Mesenchymal stem cell (in vitro differentiated cells and primary cell): Measurements from ENCODE around the gene ZNF699.
A peak's percentile ranks its signal among the peaks of the same experiment; 100 is the strongest.

Experiments used
- DNase-seq: peaks from one replicate; pipeline ENCODE4 v3.0.0-alpha.2; 2013
- H2AFZ ChIP-seq: one replicate; pipeline ENCODE4 v1.6.1; 2013; ENCODE audit warnings: low read depth, mild to moderate bottlenecking, control low read depth, inconsistent platforms, low read length, moderate library complexity
- H2AK5ac ChIP-seq: 2 replicates; pipeline ENCODE4 v1.6.1; 2013; ENCODE audit warnings: low read length, moderate library complexity, mild to moderate bottlenecking, inconsistent platforms; ENCODE audit not compliant: severe bottlenecking
- H2BK120ac ChIP-seq: one replicate; pipeline ENCODE4 v1.6.1; 2013; ENCODE audit warnings: low read depth, mild to moderate bottlenecking, inconsistent platforms, low read length, moderate library complexity
- H2BK12ac ChIP-seq, 2 experiments: one replicate each; pipeline ENCODE4 v1.6.1; 2013; ENCODE audit warnings: inconsistent platforms in 2 of 2, low read length in 2 of 2, mild to moderate bottlenecking in 2 of 2, moderate library complexity in 2 of 2, control low read depth in 1 of 2
- H2BK15ac ChIP-seq: one replicate; pipeline ENCODE4 v1.6.1; 2013; ENCODE audit warnings: mild to moderate bottlenecking, low read depth, inconsistent platforms; ENCODE audit not compliant: poor library complexity, severe bottlenecking
- H2BK5ac ChIP-seq: 2 replicates; pipeline ENCODE4 v1.6.1; 2013; ENCODE audit warnings: low read depth, mild to moderate bottlenecking, low read length, control low read depth, inconsistent platforms; ENCODE audit not compliant: poor library complexity, severe bottlenecking
- H3K14ac ChIP-seq, 2 experiments: one replicate each; pipeline ENCODE4 v1.6.1; 2013; ENCODE audit warnings: inconsistent platforms in 2 of 2, low read length in 2 of 2, control low read depth in 1 of 2, mild to moderate bottlenecking in 1 of 2, moderate library complexity in 1 of 2
- H3K18ac ChIP-seq, 2 experiments: one replicate each; pipeline ENCODE4 v1.6.1; 2013; ENCODE audit warnings: inconsistent platforms in 2 of 2, low read length in 2 of 2, control low read depth in 1 of 2, low read depth in 1 of 2, mild to moderate bottlenecking in 1 of 2
- H3K23ac ChIP-seq, 2 experiments: one replicate each; pipeline ENCODE4 v1.6.1; 2013; ENCODE audit warnings: inconsistent platforms in 2 of 2, low read length in 2 of 2, mild to moderate bottlenecking in 2 of 2, moderate library complexity in 2 of 2, control low read depth in 1 of 2
- H3K27ac ChIP-seq: 2 replicates; pipeline ENCODE4 v1.5.1; 2013; ENCODE audit warnings: mild to moderate bottlenecking, moderate library complexity, low read length, control low read depth, inconsistent platforms; ENCODE audit not compliant: poor library complexity, severe bottlenecking
- H3K27me3 ChIP-seq, 2 experiments: 2 replicates each; pipeline versions ENCODE4 v1.6.1 to v1.7.0; 2013; ENCODE audit warnings: low read length in 2 of 2, mild to moderate bottlenecking in 2 of 2, moderate library complexity in 2 of 2, control low read depth in 1 of 2, inconsistent platforms in 1 of 2; ENCODE audit not compliant: control insufficient read depth in 1 of 2, insufficient read depth in 1 of 2
- H3K36me3 ChIP-seq, 2 experiments: 2 replicates each; pipeline versions ENCODE4 v1.6.1 to v1.7.0; 2013; ENCODE audit warnings: low read length in 2 of 2, control low read depth in 1 of 2, inconsistent platforms in 1 of 2, low read depth in 1 of 2, mild to moderate bottlenecking in 1 of 2; ENCODE audit not compliant: insufficient read depth in 2 of 2, control insufficient read depth in 1 of 2
- H3K4ac ChIP-seq, 2 experiments: one replicate each; pipeline ENCODE4 v1.6.1; 2013; ENCODE audit warnings: inconsistent platforms in 2 of 2, low read length in 2 of 2, mild to moderate bottlenecking in 2 of 2, moderate library complexity in 2 of 2, control low read depth in 1 of 2, low read depth in 1 of 2
- H3K4me1 ChIP-seq: 2 replicates; pipeline ENCODE4 v1.6.1; 2013; ENCODE audit warnings: low read depth, low read length, control low read depth; ENCODE audit not compliant: control insufficient read depth, insufficient read depth
- H3K4me2 ChIP-seq: 2 replicates; pipeline ENCODE4 v1.6.1; 2013; ENCODE audit warnings: low read length, mild to moderate bottlenecking, inconsistent platforms; ENCODE audit not compliant: poor library complexity, severe bottlenecking
- H3K4me3 ChIP-seq, 2 experiments: 2 replicates each; pipeline versions ENCODE4 v1.5.1 to v1.7.0; 2013; ENCODE audit warnings: low read length in 2 of 2, mild to moderate bottlenecking in 2 of 2, control low read depth in 1 of 2, low read depth in 1 of 2; ENCODE audit not compliant: insufficient read depth in 1 of 2
- H3K79me1 ChIP-seq: replicated peaks from 2 replicates; pipeline ENCODE4 v1.6.1; 2013; ENCODE audit warnings: mild to moderate bottlenecking, control low read depth, low read length, inconsistent platforms; ENCODE audit not compliant: poor library complexity, severe bottlenecking
- H3K9ac ChIP-seq: 2 replicates; pipeline ENCODE4 v1.7.0; 2013; ENCODE audit warnings: mild to moderate bottlenecking, low read length, moderate library complexity
- H3K9me3 ChIP-seq: 2 replicates; pipeline ENCODE4 v1.7.0; 2013; ENCODE audit warnings: mild to moderate bottlenecking, low read length; ENCODE audit not compliant: control insufficient read depth
- H4K8ac ChIP-seq: one replicate; pipeline ENCODE4 v1.6.1; 2013; ENCODE audit warnings: inconsistent platforms, mild to moderate bottlenecking, low read length, moderate library complexity
- H4K91ac ChIP-seq: one replicate; pipeline ENCODE4 v1.6.1; 2013; ENCODE audit warnings: mild to moderate bottlenecking, low read length, inconsistent platforms
- WGBS: methylation state at CpG from one replicate; pipeline ENCODE4 v1.1.7; 2013; ENCODE audit warnings: mixed read lengths; 5-methylcytosine and 5-hydroxymethylcytosine counted together

The ZNF699 gene

DNA sequence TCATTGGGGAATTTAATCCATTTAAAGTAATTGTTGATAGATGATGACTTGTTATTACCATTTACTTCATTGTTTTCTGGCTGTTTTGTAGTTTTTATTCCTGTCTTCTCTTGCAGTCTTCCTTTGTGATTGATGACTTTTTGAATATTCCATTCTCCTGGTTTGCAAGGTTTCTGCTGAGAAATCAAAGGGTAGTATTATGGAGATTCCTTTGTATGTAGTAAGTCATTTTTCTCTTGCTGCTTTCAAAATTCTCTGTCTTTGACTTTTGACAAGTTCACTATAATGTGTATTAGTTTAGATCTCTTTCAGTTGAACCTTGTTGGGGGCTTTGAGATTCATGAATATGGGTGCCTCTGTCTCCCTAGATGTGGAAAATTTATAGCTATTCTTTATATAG is 20.4 kb upstream of the ZNF699 start:
- H3K9me3 ChIP-seq, result peaks cover 97% of the 10 kb centered on the region
- H3K4me3 ChIP-seq, result peak overlapping the region in 1 of 2 experiments; percentile 34
- no peak overlapping the region for H3K9ac ChIP-seq
- no peak overlapping the region for H3K4me2 ChIP-seq
- no peak overlapping the region for H3K14ac ChIP-seq
- no peaks in the 10 kb centered on the region for H3K27me3 ChIP-seq
- peaks cover 24% of the 10 kb centered on the region for H3K79me1 ChIP-seq
- no peak overlapping the region for H4K91ac ChIP-seq
- no peak overlapping the region for H3K23ac ChIP-seq
- no peak overlapping the region for H2BK15ac ChIP-seq
- H2AFZ ChIP-seq, result no peak overlapping the region
- H2BK120ac ChIP-seq, result no peak overlapping the region
- no peak overlapping the region for H4K8ac ChIP-seq
- H2BK5ac ChIP-seq, result no peak overlapping the region
- H3K4ac ChIP-seq, result no peak overlapping the region
- H3K18ac ChIP-seq, result no peak overlapping the region
- H3K27ac ChIP-seq, result no peak overlapping the region
- no peak overlapping the region for H2BK12ac ChIP-seq
- no peaks in the 10 kb centered on the region for H3K4me1 ChIP-seq
- no peak for DNase-seq
- peaks cover 28 to 54% of the 10 kb centered on the region in 2 experiments for H3K36me3 ChIP-seq
- H2AK5ac ChIP-seq, result no peak overlapping the region

DNA sequence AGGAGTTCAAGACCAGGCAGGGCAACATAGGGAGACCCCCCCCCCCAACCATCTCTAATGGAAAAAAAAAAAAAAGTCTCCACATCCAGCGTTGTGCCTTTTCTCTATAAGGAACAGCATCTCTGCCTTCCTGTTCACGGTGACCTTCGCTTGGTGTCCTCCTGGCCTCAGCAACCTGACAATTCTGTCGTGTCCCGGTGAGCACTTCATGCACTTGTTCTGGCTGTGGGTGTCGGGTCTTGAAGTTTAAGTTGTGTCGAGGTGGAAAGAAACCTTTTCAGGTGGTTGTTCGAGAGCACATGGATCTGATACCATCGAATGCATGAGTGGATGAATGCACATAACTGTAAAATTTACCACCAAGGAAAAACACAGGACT is 14.9 kb upstream of the ZNF699 start:
- H3K4me2 ChIP-seq, result peak overlapping the region; percentile 69
- WGBS, result 59% methylated on average over 9 of the region's 9 CpGs

DNA sequence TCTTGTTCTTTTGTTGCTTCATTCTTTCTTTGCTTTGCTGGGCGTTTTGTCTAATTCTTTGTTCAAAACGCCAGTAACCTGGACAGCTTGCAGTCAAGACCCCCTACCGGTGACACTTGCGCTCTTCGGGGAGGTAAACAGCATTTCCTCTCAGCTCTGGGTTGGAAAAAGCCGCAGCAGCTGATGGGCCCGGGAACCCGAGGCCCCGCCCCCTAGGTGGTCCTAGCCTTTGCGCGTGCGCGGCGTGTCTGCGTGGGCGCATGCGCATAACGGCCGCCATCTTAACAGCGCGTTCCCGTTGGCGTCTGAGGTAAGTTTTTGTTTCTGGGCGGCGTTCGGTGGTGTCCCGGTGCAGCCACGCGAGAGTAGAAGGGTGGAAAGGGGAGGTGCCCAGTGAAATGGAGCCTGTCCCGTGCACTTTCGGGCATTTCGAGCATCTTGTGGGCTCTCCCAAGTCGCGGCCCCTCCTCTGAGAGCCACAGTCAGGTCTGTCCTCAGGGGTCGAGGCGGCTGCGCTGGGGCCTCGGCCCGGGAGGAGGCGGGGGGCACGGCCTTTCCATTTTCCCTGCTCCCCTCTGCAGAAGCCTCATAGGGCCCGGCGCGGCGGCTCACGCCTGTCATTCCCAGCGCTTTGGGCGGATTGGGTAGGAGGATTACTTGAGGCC is 14.4 kb upstream of the ZNF699 start, which contains the start of gene ZNF559:
TSS of gene ZNF559 (plus strand) at position 261 of the 665 bp plus-strand sequence. CDS start 14,371 bp downstream, outside the sequence.
- peak within 1 kb of the TSS; percentile 43 for H4K91ac ChIP-seq
- peak within 1 kb of the TSS; percentile 97 for H4K8ac ChIP-seq
- peak within 1 kb of the TSS; percentile 37 to 53 for H3K4ac ChIP-seq
- H3K27ac ChIP-seq, result peak within 1 kb of the TSS; percentile 94
- peak within 1 kb of the TSS; percentile 73 to 93 for H3K4me3 ChIP-seq
- H2BK15ac ChIP-seq, result no peak within 1 kb of the TSS
- H3K9ac ChIP-seq, result peak within 1 kb of the TSS; percentile 93
- H3K23ac ChIP-seq, result no peak within 1 kb of the TSS
- peak; percentile 96 for DNase-seq
- peak within 1 kb of the TSS; percentile 61 to 70 for H3K18ac ChIP-seq
- H3K36me3 ChIP-seq, result peaks cover 19 to 25% of the 10 kb centered on the region in 2 experiments
- under 1% methylated on average over 43 of the region's 48 CpGs for WGBS
- no peak within 1 kb of the TSS for H2BK120ac ChIP-seq
- peaks cover 17% of the 10 kb centered on the region for H3K79me1 ChIP-seq
- no peaks in the 10 kb centered on the region for H3K27me3 ChIP-seq
- H2BK5ac ChIP-seq, result peak within 1 kb of the TSS; percentile 58
- peak within 1 kb of the TSS in 1 of 2 experiments; percentile 26 for H3K14ac ChIP-seq
- H3K9me3 ChIP-seq, result peaks cover 44% of the 10 kb centered on the region
- no peak within 1 kb of the TSS for H2BK12ac ChIP-seq
- peak within 1 kb of the TSS; percentile 71 for H2AFZ ChIP-seq
- H3K4me1 ChIP-seq, result peaks cover 2% of the 10 kb centered on the region
- H3K4me2 ChIP-seq, result peak within 1 kb of the TSS; percentile 81
- H2AK5ac ChIP-seq, result peak within 1 kb of the TSS; percentile 13

More for the DNA sequence above, 14.9 kb upstream of the ZNF699 start:
- H2BK15ac ChIP-seq, result no peak overlapping the region
- no peaks in the 10 kb centered on the region for H3K27me3 ChIP-seq
- H2AK5ac ChIP-seq, result peak overlapping the region; percentile 13
- peak overlapping the region; percentile 97 for H4K8ac ChIP-seq
- peak overlapping the region; percentile 93 for H3K9ac ChIP-seq
- peak overlapping the region; percentile 43 for H4K91ac ChIP-seq
- peak overlapping the region; percentile 73 to 93 for H3K4me3 ChIP-seq
- peak overlapping the region; percentile 6 to 53 for H3K4ac ChIP-seq
- H2BK12ac ChIP-seq, result no peak overlapping the region
- no peak overlapping the region for H2BK120ac ChIP-seq
- peaks cover 19 to 25% of the 10 kb centered on the region in 2 experiments for H3K36me3 ChIP-seq
- H3K23ac ChIP-seq, result no peak overlapping the region
- H3K18ac ChIP-seq, result peak overlapping the region; percentile 28 to 37
- H3K27ac ChIP-seq, result peak overlapping the region; percentile 75
- H3K14ac ChIP-seq, result no peak overlapping the region
- peak overlapping the region; percentile 8 for H2AFZ ChIP-seq
- H3K4me1 ChIP-seq, result peaks cover 2% of the 10 kb centered on the region
- no peak overlapping the region for H2BK5ac ChIP-seq
- no peak for DNase-seq
- H3K9me3 ChIP-seq, result peaks cover 49% of the 10 kb centered on the region
- H3K79me1 ChIP-seq, result peaks cover 17% of the 10 kb centered on the region

DNA sequence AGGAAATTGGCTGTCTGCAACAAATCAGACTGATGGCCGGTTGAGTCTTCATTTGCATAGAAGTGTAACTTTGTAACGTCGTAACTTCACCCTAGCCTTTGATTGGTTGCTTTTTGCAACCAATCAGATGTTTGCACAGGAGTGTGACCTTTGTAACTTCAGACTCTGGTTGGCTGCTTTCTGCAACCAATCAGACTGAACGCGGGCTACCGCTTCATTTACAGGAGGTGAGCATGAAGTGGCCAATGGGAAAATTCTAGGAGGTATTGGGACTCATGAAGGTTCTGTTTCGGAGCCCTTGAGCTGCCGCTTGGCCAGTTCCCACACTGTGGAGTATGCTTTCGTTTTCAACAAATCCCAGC is 13.9 kb upstream of the ZNF699 start:
- H3K27me3 ChIP-seq, result no peaks in the 10 kb centered on the region
- no peak overlapping the region for H2BK120ac ChIP-seq
- H3K23ac ChIP-seq, result no peak overlapping the region
- no peak overlapping the region for H4K91ac ChIP-seq
- H2BK12ac ChIP-seq, result no peak overlapping the region
- H3K18ac ChIP-seq, result peak overlapping the region; percentile 61 to 70
- peak overlapping the region; percentile 6 to 37 for H3K4ac ChIP-seq
- H3K4me3 ChIP-seq, result peak overlapping the region; percentile 29 to 93
- no peak overlapping the region for H2BK5ac ChIP-seq
- H3K36me3 ChIP-seq, result peaks cover 18 to 21% of the 10 kb centered on the region in 2 experiments
- H3K4me2 ChIP-seq, result peak overlapping the region; percentile 81
- WGBS, result 34% methylated on average over 9 of the region's 9 CpGs
- H3K4me1 ChIP-seq, result peaks cover 2% of the 10 kb centered on the region
- no peak for DNase-seq
- no peak overlapping the region for H2AK5ac ChIP-seq
- no peak overlapping the region for H3K14ac ChIP-seq
- peaks cover 39% of the 10 kb centered on the region for H3K9me3 ChIP-seq
- H3K79me1 ChIP-seq, result peaks cover 15% of the 10 kb centered on the region
- peak overlapping the region; percentile 93 for H3K9ac ChIP-seq
- peak overlapping the region; percentile 94 for H3K27ac ChIP-seq
- peak overlapping the region; percentile 61 for H4K8ac ChIP-seq
- H2BK15ac ChIP-seq, result no peak overlapping the region
- peak overlapping the region; percentile 71 for H2AFZ ChIP-seq
